Erythroblast (primary cell): ENCODE results near the gene C5orf58.

ENCODE experiments used
- GATA1 ChIP-seq: IDR thresholded peaks from 2 replicates; pipeline ENCODE4 v1.6.1; 2011; ENCODE audit warnings: low read depth, mild to moderate bottlenecking, control low read depth, low read length, moderate library complexity
- POLR2A ChIP-seq: IDR thresholded peaks from 2 replicates; pipeline ENCODE4 v1.6.1; 2011; ENCODE audit warnings: mild to moderate bottlenecking, low read length

- TF ChIP-seq POLR2A (no peak), GATA1 (no peak)
Measured at GRCh38 chr5:170268153-170268689, 35.4 kb downstream of the C5orf58 start.
